Activated B cell treated with CpG ODN at 0.5 μM for 24 hours (primary cell): Measurements from ENCODE around the gene DAB2. TPM values are rescaled to one million over a fixed set of nuclear protein-coding genes. Genes with fewer than 3 reads are reported as not detected.

ENCODE experiments used
- ATAC-seq: fragments of 200-7000 bp; cut with Tn5 transposase; one replicate; pipeline ENCODE4 v1.10.0; 2021; ENCODE audit warnings: low read depth, mild to moderate bottlenecking, moderate library complexity
- CTCF ChIA-PET: fragments of 350-600 bp; sonication (Branson Sonifier 250); formaldehyde crosslinking; loops from one replicate; lab custom pipeline; 2021; ENCODE audit warnings: antibody characterized with exemption; lab: Charles Lee
- POLR2A ChIA-PET: fragments of 350-600 bp; sonication (Branson Sonifier 250); formaldehyde crosslinking; loops from one replicate; lab custom pipeline; 2021; ENCODE audit warnings: antibody characterized with exemption; lab: Charles Lee
- DNase-seq: peaks from one replicate; pipeline ENCODE4 v3.0.0; 2022
- H3K27ac Mint-ChIP-seq: one replicate; pipeline ENCODE4 v1.8.0; 2020; ENCODE audit warnings: mixed read lengths
- H3K27me3 Mint-ChIP-seq: one replicate; pipeline ENCODE4 v1.8.0; 2021; ENCODE audit warnings: mixed read lengths
- H3K36me3 Mint-ChIP-seq: one replicate; pipeline ENCODE4 v1.8.0; 2021; ENCODE audit warnings: low read depth, mixed read lengths
- H3K4me1 Mint-ChIP-seq: one replicate; pipeline ENCODE4 v1.8.0; 2021; ENCODE audit warnings: mixed read lengths
- H3K4me3 Mint-ChIP-seq: one replicate; pipeline ENCODE4 v1.8.0; 2020; ENCODE audit warnings: mild to moderate bottlenecking, mixed read lengths
- H3K9me3 Mint-ChIP-seq: one replicate; pipeline ENCODE4 v1.8.0; 2020; ENCODE audit warnings: mixed read lengths
- CTCF ChIP-seq: fragments of 200-600 bp; IDR thresholded peaks from one replicate; pipeline ENCODE4 v1.8.0; 2022; ENCODE audit warnings: antibody characterized with exemption, mild to moderate bottlenecking
- intact Hi-C: fragments of 100-400 bp; cut with micrococcal nuclease; formaldehyde crosslinking; loops from one replicate; pipeline ENCODE4 v1.15.1; 2024
- total RNA-seq: library from RNA; stranded (reverse); gene quantifications from 2 replicates; pipeline ENCODE4 v1.2.3, GENCODE V29; 2022

Gene DAB2
- total RNA-seq, 1 donor from 2014 or later: not detected

GRCh38 chr5:39455645-39456044 is 30.9 kb upstream of the DAB2 start:
- Mint-ChIP-seq H3K4me3 (no peak overlapping the region), H3K9me3 (no peaks in the 10 kb centered on the region), H3K36me3 (no peaks in the 10 kb centered on the region), H3K27ac (no peak overlapping the region), H3K27me3 (peaks cover 12% of the 10 kb centered on the region), H3K4me1 (peaks cover 23% of the 10 kb centered on the region)
- ChIA-PET CTCF (no interaction called here), POLR2A (no interaction called here)
- intact Hi-C loops: no loop called here
- no peak for TF ChIP-seq CTCF
- DNase-seq (no peak), ATAC-seq (no peak)

- no peak for ATAC-seq
- CTCF ChIA-PET: no interaction called here
These were observed 28.8 kb upstream of the DAB2 start for GRCh38 chr5:39453606-39454005.

GRCh38 chr5:39452846-39453245 is 28.1 kb upstream of the DAB2 start:
- POLR2A ChIA-PET: no interaction called here
- CTCF ChIA-PET: no interaction called here

More at GRCh38 chr5:39453606-39454005, 28.8 kb upstream of the DAB2 start:
- H3K4me3 Mint-ChIP-seq: no peak overlapping the region
- H3K27ac Mint-ChIP-seq: no peak overlapping the region
- H3K9me3 Mint-ChIP-seq: no peaks in the 10 kb centered on the region
- H3K27me3 Mint-ChIP-seq: peaks cover 11% of the 10 kb centered on the region
- H3K4me1 Mint-ChIP-seq: peaks cover 18% of the 10 kb centered on the region
- DNase-seq: no peak
- intact Hi-C loops: no loop called here
- no peak for TF ChIP-seq CTCF
- H3K36me3 Mint-ChIP-seq: no peaks in the 10 kb centered on the region
- POLR2A ChIA-PET: no interaction called here

GRCh38 chr5:39451276-39451941 is 26.6 kb upstream of the DAB2 start:
- no peak overlapping the region for H3K27ac Mint-ChIP-seq
- H3K36me3 Mint-ChIP-seq: no peaks in the 10 kb centered on the region
- peaks cover 12% of the 10 kb centered on the region for H3K4me1 Mint-ChIP-seq
- intact Hi-C loops: no loop called here
- H3K27me3 Mint-ChIP-seq: peaks cover 3% of the 10 kb centered on the region
- no peak for TF ChIP-seq CTCF
- no peak for ATAC-seq
- H3K4me3 Mint-ChIP-seq: no peak overlapping the region
- no peak for DNase-seq
- ChIA-PET POLR2A (no interaction called here), CTCF (no interaction called here)
- H3K9me3 Mint-ChIP-seq: no peaks in the 10 kb centered on the region

More at GRCh38 chr5:39452846-39453245, 28.1 kb upstream of the DAB2 start:
- intact Hi-C loops: no loop called here
- no peaks in the 10 kb centered on the region for H3K36me3 Mint-ChIP-seq
- H3K27ac Mint-ChIP-seq: no peak overlapping the region
- H3K4me3 Mint-ChIP-seq: no peak overlapping the region
- peaks cover 8% of the 10 kb centered on the region for H3K27me3 Mint-ChIP-seq
- no peak for TF ChIP-seq CTCF
- peaks cover 17% of the 10 kb centered on the region for H3K4me1 Mint-ChIP-seq
- ATAC-seq: no peak
- H3K9me3 Mint-ChIP-seq: no peaks in the 10 kb centered on the region
- DNase-seq: no peak

DNA sequence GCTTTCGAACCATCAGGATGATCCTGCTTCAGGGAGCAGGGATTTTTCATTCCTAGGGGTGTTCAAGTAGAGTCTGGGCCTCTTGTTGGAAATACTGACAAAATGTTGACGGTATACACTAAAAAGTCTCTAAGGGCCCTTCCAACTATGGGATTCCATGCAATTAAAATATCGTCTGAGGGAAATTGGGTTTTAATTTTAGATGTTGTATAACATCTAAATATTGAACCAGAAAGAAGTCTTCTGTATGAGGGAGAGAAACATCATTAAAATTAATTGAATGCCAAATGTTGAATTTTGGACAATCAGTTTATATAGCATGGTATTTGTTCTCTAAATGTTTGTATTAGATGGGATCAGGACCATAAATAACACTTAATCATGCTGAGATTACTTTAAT is 25.7 kb upstream of the DAB2 start:
- H3K27ac Mint-ChIP-seq: no peak overlapping the region
- CTCF ChIA-PET: no interaction called here
- no peak for TF ChIP-seq CTCF
- no peaks in the 10 kb centered on the region for H3K9me3 Mint-ChIP-seq
- ATAC-seq (no peak), DNase-seq (no peak)
- POLR2A ChIA-PET: no interaction called here
- peaks cover 2% of the 10 kb centered on the region for H3K4me1 Mint-ChIP-seq
- intact Hi-C loops: no loop called here
- no peaks in the 10 kb centered on the region for H3K36me3 Mint-ChIP-seq
- H3K27me3 Mint-ChIP-seq: peaks cover 3% of the 10 kb centered on the region
- no peak overlapping the region for H3K4me3 Mint-ChIP-seq
